HG03025 (cell line): ENCODE measurements around the gene USP10.
A peak's percentile ranks its signal among the peaks of the same experiment; 100 is the strongest.
"Not testable (repeated sequence)": the region's sequence is repeated elsewhere in the genome, so short reads cannot be mapped to it uniquely, and the experiment has no call there.

Experiments used
- ATAC-seq: cut with Tn5 transposase; IDR thresholded peaks from one replicate; pipeline ENCODE4 v1.9.1; 2021; ENCODE audit warnings: mild to moderate bottlenecking, moderate library complexity; ENCODE audit not compliant: unreplicated experiment, low FRiP score

Gene USP10

GRCh38 chr16:84692451-84693214, 7.2 kb upstream of the USP10 start:
- ATAC-seq, result no peak

GRCh38 chr16:84693869-84694268, 5.9 kb upstream of the USP10 start:
- ATAC-seq, result not testable (repeated sequence)

GRCh38 chr16:84694980-84695379, 4.8 kb upstream of the USP10 start:
- ATAC-seq, result no peak

DNA sequence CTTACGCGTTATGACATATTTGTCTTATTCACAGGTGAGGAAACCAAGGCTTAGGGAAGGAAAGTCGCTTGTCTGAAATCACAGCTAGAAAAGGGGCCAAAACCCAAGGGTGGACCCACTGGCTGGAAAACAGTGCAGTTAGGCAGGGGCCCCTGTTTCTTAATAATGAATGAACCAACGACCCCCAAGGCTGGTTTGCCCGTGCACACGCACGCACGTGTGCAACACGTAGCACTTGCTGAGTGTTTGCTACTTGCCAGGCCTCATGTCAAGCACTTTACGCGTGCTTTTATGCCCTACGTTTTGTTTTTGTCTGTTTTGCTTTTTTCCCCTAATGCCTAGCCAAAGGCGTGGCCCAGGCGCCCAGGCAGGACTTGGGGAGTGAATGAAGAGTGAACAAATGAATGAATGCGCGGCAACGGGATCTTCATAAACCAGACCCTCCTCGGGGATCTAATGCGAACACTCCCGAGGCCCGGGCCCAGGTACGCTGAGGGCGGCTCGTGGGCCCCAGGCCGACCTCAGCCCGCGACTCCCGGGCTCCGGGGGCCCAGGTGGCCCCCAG, 571 bp upstream of the USP10 start:
- no peak for ATAC-seq

GRCh38 chr16:84700446-84701300, 873 bp downstream of the USP10 start:
- ATAC-seq, result peak; percentile 35

DNA sequence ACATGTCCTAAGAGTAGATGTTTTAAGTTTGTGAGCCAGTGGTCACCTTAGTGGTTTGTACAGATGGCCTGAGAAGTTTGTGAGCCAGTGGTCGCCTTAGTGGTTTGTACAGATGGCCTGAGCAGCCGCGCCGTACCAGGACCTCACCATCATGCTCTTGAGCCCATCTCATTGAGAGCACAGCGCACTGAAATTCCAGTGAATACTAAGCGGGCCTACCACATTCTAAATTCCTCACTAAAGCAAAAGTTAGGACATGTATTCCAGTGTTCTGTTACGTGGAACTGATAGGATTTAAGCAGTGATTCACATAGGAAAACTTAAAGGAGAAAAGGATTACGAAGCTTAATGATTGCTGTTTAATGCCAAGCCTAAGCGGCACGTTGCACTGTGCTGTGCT, 3.9 kb downstream of the USP10 start:
- ATAC-seq, result no peak

DNA sequence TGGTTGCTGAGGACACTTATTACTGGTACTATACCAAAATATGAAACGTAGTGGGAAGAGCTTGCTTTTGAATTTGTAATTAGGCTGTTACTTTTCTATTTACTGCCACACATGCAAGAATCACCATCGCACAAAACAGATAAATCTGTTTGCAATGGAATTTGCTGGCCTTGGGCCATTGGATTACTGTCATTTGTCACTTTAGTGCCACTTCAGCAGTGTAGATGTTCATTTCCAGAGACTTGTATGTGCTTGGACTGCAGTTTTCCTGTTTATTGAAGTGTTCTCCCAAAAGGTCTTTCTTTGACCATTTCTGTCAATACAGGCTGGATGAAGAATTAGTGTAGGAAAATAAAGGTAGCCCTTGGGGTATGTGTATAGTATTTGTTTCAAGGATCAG, 4.5 kb downstream of the USP10 start:
- no peak for ATAC-seq

GRCh38 chr16:84706856-84707255, 7.1 kb downstream of the USP10 start:
- no peak for ATAC-seq

DNA sequence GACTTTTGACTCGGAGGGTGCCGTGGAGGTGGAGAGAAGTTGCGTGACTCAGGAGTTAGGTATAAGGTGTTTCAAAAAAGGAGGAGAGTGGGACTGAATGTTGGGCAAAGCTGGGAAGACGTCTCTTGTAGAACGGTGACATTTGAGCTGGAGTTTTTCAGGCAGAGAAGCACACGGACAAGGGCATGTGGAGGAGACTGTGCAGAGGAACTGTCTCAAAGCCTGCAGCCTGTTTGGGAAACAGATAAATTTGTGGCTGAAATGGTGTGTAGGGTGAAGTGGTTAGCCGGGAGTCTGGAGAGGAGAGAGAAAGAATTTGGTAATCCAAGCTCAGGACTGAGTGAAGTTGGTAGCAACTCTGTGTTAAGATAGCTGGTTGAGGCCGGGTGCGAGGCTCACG, 9.8 kb downstream of the USP10 start:
- ATAC-seq, result no peak

GRCh38 chr16:84710686-84711085, 10.9 kb downstream of the USP10 start:
- no peak for ATAC-seq

DNA sequence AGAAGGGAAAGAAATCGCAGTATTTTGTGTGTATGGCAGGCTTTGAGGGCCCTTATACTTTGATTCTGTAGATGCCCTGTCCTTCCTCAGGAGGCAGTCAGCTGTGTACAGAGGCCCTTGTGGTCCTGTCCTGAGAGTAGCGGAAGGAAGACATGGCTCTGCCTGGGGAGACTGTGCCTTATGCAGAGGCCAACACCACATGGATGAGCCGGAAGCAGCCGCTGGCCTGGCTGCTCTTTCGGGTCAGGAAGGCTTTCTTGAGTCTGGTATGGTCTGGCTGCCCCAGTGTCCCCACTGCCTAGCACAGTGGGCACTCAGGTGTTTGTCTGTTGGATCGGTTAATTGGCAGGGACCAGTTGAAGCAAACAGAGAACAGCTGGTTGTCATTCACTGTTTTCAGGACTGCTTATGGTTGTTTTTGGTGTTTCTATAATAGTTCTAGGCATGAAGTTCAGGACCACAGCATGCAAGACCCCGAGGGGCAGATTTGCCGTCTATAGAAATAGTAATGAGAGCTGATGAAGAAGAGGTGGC, 12.4 kb downstream of the USP10 start:
- no peak for ATAC-seq

- no peak for ATAC-seq
Measured at GRCh38 chr16:84712801-84713775, 13.3 kb downstream of the USP10 start.

- ATAC-seq, result no peak
Measured at GRCh38 chr16:84714028-84714427, 14.2 kb downstream of the USP10 start.

DNA sequence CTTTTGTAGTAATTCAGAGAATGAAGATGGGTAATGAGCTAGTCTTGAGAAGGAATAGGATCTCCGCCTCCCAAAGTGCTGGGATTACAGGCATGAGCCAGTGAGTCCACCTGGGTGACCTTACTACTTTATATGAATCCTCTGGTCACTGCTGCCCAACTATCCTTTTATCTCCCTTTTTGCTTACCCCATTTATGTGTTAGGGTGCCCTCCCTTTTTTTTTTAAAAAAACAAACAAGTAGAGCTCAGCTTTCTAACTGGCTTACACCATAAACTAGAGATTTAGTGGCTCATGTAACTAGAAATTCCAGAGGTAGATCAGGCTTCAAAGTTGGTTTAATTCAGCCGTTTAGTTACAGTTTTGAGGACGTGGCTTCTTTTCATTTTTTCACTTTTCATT, 15.6 kb downstream of the USP10 start:
- ATAC-seq, result no peak

- ATAC-seq, result no peak
Measured at GRCh38 chr16:84715854-84716253, 16.1 kb downstream of the USP10 start.

- ATAC-seq, result no peak
Measured at GRCh38 chr16:84716740-84717139, 16.9 kb downstream of the USP10 start.

DNA sequence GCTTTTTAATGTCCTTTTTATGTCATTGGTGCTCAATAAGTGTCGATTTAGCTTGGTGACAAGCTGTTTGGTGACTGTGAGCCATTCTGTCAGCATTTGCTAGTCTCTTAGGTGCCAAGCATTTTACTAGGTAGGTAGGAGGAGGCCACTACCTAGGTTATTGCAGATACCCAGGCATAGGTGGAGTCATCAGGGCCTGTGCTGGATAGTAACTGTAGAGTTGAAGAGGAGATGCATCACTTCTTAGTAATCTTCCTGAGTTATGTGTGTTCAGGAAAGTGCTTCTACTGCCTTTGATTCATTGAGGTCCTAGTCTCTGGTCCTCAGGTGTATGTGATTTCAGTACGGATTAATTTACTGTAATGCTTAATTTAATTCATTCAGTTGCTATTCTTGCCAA, 17.7 kb downstream of the USP10 start:
- no peak for ATAC-seq

DNA sequence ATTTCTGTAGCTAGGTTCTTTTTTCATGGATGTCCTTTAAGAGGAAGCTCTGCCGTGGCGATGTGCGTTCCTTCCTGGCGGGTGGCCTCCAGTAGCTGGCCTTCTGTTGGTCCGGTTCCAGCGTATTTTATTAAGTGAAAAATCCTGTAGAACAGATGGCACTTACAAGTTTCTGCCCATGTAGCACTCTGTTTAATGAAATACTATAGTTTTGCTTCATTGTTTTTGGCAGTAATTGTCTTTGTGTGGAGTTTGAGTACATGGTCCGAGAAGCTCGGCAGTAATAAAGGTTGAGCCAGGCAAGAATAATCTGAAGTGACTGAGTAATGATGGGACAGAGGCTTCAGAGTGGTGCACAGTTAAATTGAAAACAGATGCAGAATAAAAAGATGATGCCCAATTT, 20.4 kb downstream of the USP10 start:
- no peak for ATAC-seq

DNA sequence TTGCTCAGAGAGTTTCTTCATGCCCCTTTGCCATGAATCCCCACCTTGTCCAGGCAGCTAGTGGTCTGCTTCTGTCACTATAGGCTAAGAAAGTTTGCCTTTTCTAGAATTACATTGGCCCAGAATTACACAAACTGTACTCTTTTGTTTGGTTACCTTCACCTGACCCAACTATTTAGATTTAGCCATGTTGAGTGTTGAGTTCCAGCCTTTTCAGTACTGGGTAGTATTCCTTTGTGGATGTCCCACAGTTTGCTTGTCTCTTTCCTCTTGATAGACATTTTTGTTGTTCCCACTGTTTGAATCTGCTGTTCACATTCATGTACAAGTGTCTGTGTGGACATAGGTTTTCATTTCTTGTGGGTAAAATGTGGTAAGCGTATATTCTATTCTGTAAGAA, 22.3 kb downstream of the USP10 start:
- ATAC-seq, result no peak

GRCh38 chr16:84723906-84724305, 24.1 kb downstream of the USP10 start:
- ATAC-seq, result no peak
